Fibroblast of skin of left biceps (primary cell): ENCODE measurements around the gene KRTAP19-5.
"Not testable (repeated sequence)": the region's sequence is repeated elsewhere in the genome, so short reads cannot be mapped to it uniquely, and the experiment has no call there.

ENCODE experiments used
- DNase-seq, 2 experiments: peaks; one replicate each; pipeline ENCODE4 v3.0.0-alpha.2; 2013; ENCODE audit warnings: low read depth in 2 of 2

Gene KRTAP19-5

GRCh38 chr21:30502041-30502440 lies at the start of gene KRTAP19-5:
TSS of gene KRTAP19-5 (minus strand) at chr21:30502141. CDS start at chr21:30502090, 51 bp downstream.
- DNase-seq, result no peak

GRCh38 chr21:30541764-30542163 lies 39.8 kb upstream of the KRTAP19-5 start, which contains the start of gene KRTAP19-6:
TSS of gene KRTAP19-6 (minus strand) at chr21:30541864. CDS start at chr21:30541833, 31 bp downstream.
- no peak for DNase-seq

- no peak for DNase-seq
These were observed 16.9 kb upstream of the KRTAP19-5 start for GRCh38 chr21:30518876-30519275.

GRCh38 chr21:30515681-30516080 lies 13.7 kb upstream of the KRTAP19-5 start:
- DNase-seq, result no peak

- not testable (repeated sequence) for DNase-seq
These were observed 3.8 kb upstream of the KRTAP19-5 start for GRCh38 chr21:30505621-30506205.

- DNase-seq, result no peak
These were observed 4.9 kb downstream of the KRTAP19-5 start, which contains the start of gene KRTAP19-4 for GRCh38 chr21:30497065-30497464. TSS of gene KRTAP19-4 (minus strand) at chr21:30497165. CDS start at chr21:30497110, 55 bp downstream.

GRCh38 chr21:30491963-30492428 lies 9.9 kb downstream of the KRTAP19-5 start, which contains the start of gene KRTAP19-3:
TSS of gene KRTAP19-3 (minus strand) at chr21:30492013. CDS start at chr21:30491957, 56 bp downstream.
- no peak for DNase-seq

GRCh38 chr21:30487336-30487735 lies 14.6 kb downstream of the KRTAP19-5 start, which contains the start of gene KRTAP19-2:
TSS of gene KRTAP19-2 (minus strand) at chr21:30487436. CDS start at chr21:30487348, 88 bp downstream.
- no peak for DNase-seq

GRCh38 chr21:30486180-30486579 lies 15.8 kb downstream of the KRTAP19-5 start:
- no peak for DNase-seq

GRCh38 chr21:30482130-30482529 lies 19.8 kb downstream of the KRTAP19-5 start:
- no peak for DNase-seq

GRCh38 chr21:30480145-30480544 lies 21.8 kb downstream of the KRTAP19-5 start, which contains the start of gene KRTAP19-1:
TSS of gene KRTAP19-1 (minus strand) at chr21:30480367. CDS start at chr21:30480317, 50 bp downstream.
- DNase-seq, result no peak

GRCh38 chr21:30479259-30479658 lies 22.7 kb downstream of the KRTAP19-5 start:
- DNase-seq, result no peak

- no peak for DNase-seq
These were observed 23.9 kb downstream of the KRTAP19-5 start for GRCh38 chr21:30478004-30478403.

GRCh38 chr21:30468900-30469714 lies 32.8 kb downstream of the KRTAP19-5 start:
- DNase-seq, result no peak

GRCh38 chr21:30463713-30464112 lies 38.2 kb downstream of the KRTAP19-5 start:
- DNase-seq, result no peak
